K562 (cell line): Measurements from ENCODE around the gene C10orf105. TPM values are rescaled to one million over a fixed set of nuclear protein-coding genes. Genes with fewer than 3 reads are reported as not detected.

Experiments
- ATAC-seq: fragments of 200-7000 bp; cut with Tn5 transposase; 3 replicates; pipeline ENCODE4 v1.9.1; 2020; ENCODE audit warnings: moderate library complexity
- BruUV-seq: library from RNA; stranded (reverse); fragments of 400-500 nt; replicated peaks from 2 replicates; lab custom pipeline; 2021; lab: Mats Ljungman, UMichigan
- CTCF ChIA-PET: fragments of 300-600 bp; formaldehyde crosslinking; extraction: SDS; loops from one replicate; lab custom pipeline; 2021; ENCODE audit warnings: low intra/inter-chr PET ratio; lab: Yijun Ruan, JAX
- POLR2A ChIA-PET: fragments of 300-600, 350-650 bp; sonication (Branson Sonifier 250); formaldehyde crosslinking; extraction: SDS; loops from one replicate; lab custom pipeline; 2021; ENCODE audit warnings: antibody characterized with exemption, inconsistent platforms; lab: Yijun Ruan, JAX
- DNase-seq, 4 experiments: peaks; one replicate each; pipeline versions ENCODE4 v3.0.0 to v3.0.0-alpha.2; 2011 to 2018; ENCODE audit warnings: low spot score in 3 of 4, mixed read lengths in 3 of 4; ENCODE audit errors: extremely low read depth in 1 of 4
- FAIRE-seq: peaks from 2 replicates; lab custom pipeline; 2011; peaks lifted over from hg19 to GRCh38; lab: Jason Lieb, UNC
- H2AFZ ChIP-seq: 2 replicates; pipeline ENCODE4 v1.6.0; 2011; ENCODE audit warnings: low read depth, low read length, control low read depth, inconsistent platforms
- H3K27ac ChIP-seq: fragments of 200-600 bp; 3 replicates; pipeline ENCODE4 v1.8.0; 2011; ENCODE audit warnings: low read depth, mild to moderate bottlenecking, control low read depth, inconsistent platforms, low read length, moderate library complexity, mixed read lengths; ENCODE audit errors: extremely low read depth
- H3K27me3 ChIP-seq, 2 experiments: fragments of 300-600 bp in 1 of 2; 2 replicates in 1 of 2; 3 replicates in 1 of 2; pipeline versions ENCODE4 v1.6.0 to v1.8.0; 2011; ENCODE audit warnings: inconsistent platforms in 2 of 2, low read length in 2 of 2, mild to moderate bottlenecking in 1 of 2, mixed read lengths in 1 of 2, moderate library complexity in 1 of 2; ENCODE audit not compliant: control insufficient read depth in 2 of 2, insufficient read depth in 2 of 2
- H3K36me3 ChIP-seq: fragments of 300-600 bp; 3 replicates; pipeline ENCODE4 v1.8.0; 2011; ENCODE audit warnings: mild to moderate bottlenecking, low read length, inconsistent platforms; ENCODE audit not compliant: control insufficient read depth, insufficient read depth
- H3K4me1 ChIP-seq, 2 experiments: fragments of 200-600 bp in 1 of 2; replicated peaks in 1 of 2; 2 replicates in 1 of 2; 3 replicates in 1 of 2; pipeline versions ENCODE4 v1.5.1 to v1.8.0; 2011; ENCODE audit warnings: inconsistent platforms in 2 of 2, low read length in 2 of 2, mild to moderate bottlenecking in 1 of 2, mixed read lengths in 1 of 2, moderate library complexity in 1 of 2; ENCODE audit not compliant: control insufficient read depth in 2 of 2, insufficient read depth in 2 of 2
- H3K4me2 ChIP-seq: 2 replicates; pipeline ENCODE4 v1.6.1; 2011; ENCODE audit warnings: low read length, control low read depth, inconsistent platforms, mixed read lengths; ENCODE audit not compliant: insufficient read depth
- H3K4me3 ChIP-seq: fragments of 200-600 bp; sonication (generic), shearing (Covaris generic); 2 replicates; pipeline ENCODE4 v1.5.1; 2016; ENCODE audit warnings: control low read depth, inconsistent platforms
- H3K79me2 ChIP-seq: fragments of 200-600 bp; 3 replicates; pipeline ENCODE4 v1.8.0; 2011; ENCODE audit warnings: low read length, inconsistent platforms; ENCODE audit not compliant: control insufficient read depth, insufficient read depth
- H3K9ac ChIP-seq, 2 experiments: 2 replicates each; pipeline versions ENCODE4 v1.6.0 to v1.6.1; 2011; ENCODE audit warnings: low read depth in 2 of 2, low read length in 2 of 2, control low read depth in 1 of 2, inconsistent platforms in 1 of 2, mild to moderate bottlenecking in 1 of 2, mixed read lengths in 1 of 2; ENCODE audit not compliant: insufficient read depth in 1 of 2
- H3K9me1 ChIP-seq: one replicate; pipeline ENCODE4 v1.6.0; 2011; ENCODE audit warnings: inconsistent platforms, mild to moderate bottlenecking, low read length, moderate library complexity; ENCODE audit not compliant: control insufficient read depth, insufficient read depth
- H3K9me3 ChIP-seq: replicated peaks from 2 replicates; pipeline ENCODE4 v1.5.1; 2011; ENCODE audit warnings: low read depth, low read length, inconsistent platforms; ENCODE audit not compliant: control insufficient read depth, insufficient read depth
- H4K20me1 ChIP-seq: replicated peaks from 2 replicates; pipeline ENCODE4 v1.6.1; 2011; ENCODE audit warnings: low read length, inconsistent platforms, mixed read lengths; ENCODE audit not compliant: control insufficient read depth, insufficient read depth
- ADNP ChIP-seq: fragments of 200-800 bp; sonication (Bioruptor generic); IDR thresholded peaks from 2 replicates; pipeline ENCODE4 v1.6.1; 2016; ENCODE audit warnings: missing genetic modification characterization, missing compliant biosample characterization
- ARID1B ChIP-seq: fragments of 450-650 bp; IDR thresholded peaks from 2 replicates; pipeline ENCODE4 v1.6.1; 2016; ENCODE audit warnings: antibody characterized with exemption, mild to moderate bottlenecking, inconsistent platforms
- CHD4 ChIP-seq: fragments of 200-600 bp; sonication (generic); IDR thresholded peaks from 3 replicates; pipeline ENCODE4 v1.6.1; 2012; ENCODE audit warnings: low read depth, mild to moderate bottlenecking, mixed read lengths, low read length, inconsistent platforms; ENCODE audit not compliant: insufficient read depth, insufficient replicate concordance, poor library complexity, severe bottlenecking
- ELF4 ChIP-seq: fragments of 450-650 bp; formaldehyde crosslinking; IDR thresholded peaks from 2 replicates; pipeline ENCODE4 v1.4.0; 2022; ENCODE audit warnings: missing genetic modification characterization
- FOXM1 ChIP-seq, 2 experiments: fragments of 450-650 bp in 1 of 2; sonication (generic) in 1 of 2; formaldehyde crosslinking in 1 of 2; IDR thresholded peaks; 2 replicates each; pipeline versions ENCODE4 v1.6.1 to v1.9.0; 2017 to 2022; ENCODE audit warnings: low read depth in 2 of 2, mild to moderate bottlenecking in 2 of 2, missing genetic modification reagents in 1 of 2, moderate library complexity in 1 of 2
- HNRNPUL1 ChIP-seq: fragments of 200-400 bp; formaldehyde crosslinking; IDR thresholded peaks from 2 replicates; pipeline ENCODE4 v1.6.1; 2017; ENCODE audit warnings: low read length
- PTBP1 ChIP-seq: fragments of 200-400 bp; formaldehyde crosslinking; IDR thresholded peaks from 2 replicates; pipeline ENCODE4 v1.6.1; 2017; ENCODE audit warnings: low read depth, low read length
- WGBS: fragments of 100-300 bp; shearing (Covaris generic); methylation state at CpG from one replicate; pipeline ENCODE4 v1.1.6; 2016; ENCODE audit warnings: low coverage, mixed read lengths; ENCODE audit not compliant: insufficient coverage; ENCODE audit errors: missing lambda C conversion rate; 5-methylcytosine and 5-hydroxymethylcytosine counted together
- in situ Hi-C: fragments of 300-500 bp; cut with MboI; formaldehyde crosslinking; loops from 4 replicates; pipeline ENCODE4 v1.15.0; 2018; ENCODE audit warnings: inconsistent platforms, mixed read lengths
- intact Hi-C: fragments of 100-400 bp; cut with micrococcal nuclease; formaldehyde crosslinking; loops from 2 replicates; pipeline ENCODE4 v1.14.2; 2022
- polyA plus RNA-seq, 8 experiments: library from polyadenylated mRNA; depleted of rRNA in 4 of 8; stranded (reverse) in 5 of 8; unstranded in 3 of 8; fragments of >200 nt; fragmentation: Nextera tagmentation in 2 of 8; fragmentation: Illumina TruSeq in 1 of 8; extraction: Ambion mirVana in 2 of 8; extraction: Trizol in 1 of 8; gene quantifications; 2 replicates each; pipeline versions ENCODE4 v1.2.1 to v1.2.3, GENCODE V29; 2011 to 2014; ENCODE audit warnings: inconsistent platforms in 1 of 8, missing spikeins in 1 of 8
- total RNA-seq, 7 experiments: library from RNA; depleted of rRNA in 6 of 7; stranded (reverse); fragments of >200 nt in 6 of 7; fragmentation: Illumina TruSeq in 2 of 7; extraction: Trizol in 2 of 7; gene quantifications; 2 replicates each; pipeline versions ENCODE4 v1.2.1 to v1.2.3, GENCODE V29; 2011 to 2021; ENCODE audit warnings: low replicate concordance in 1 of 7
- TF ChIP-seq, protein P1 (sequence below): sonication (generic); formaldehyde crosslinking; IDR thresholded peaks from 2 replicates; pipeline ENCODE4 v1.8.1; 2023; ENCODE audit warnings: mild to moderate bottlenecking, missing genetic modification reagents
- TF ChIP-seq, protein P2 (sequence below), 2 experiments: IDR thresholded peaks; 2 replicates each; pipeline ENCODE4 v1.6.1; 2012; ENCODE audit warnings: improper control_type of control experiment in 2 of 2, low read depth in 2 of 2, low read length in 2 of 2, borderline replicate concordance in 1 of 2
- TF ChIP-seq, protein P3 (sequence below): sonication (generic); formaldehyde crosslinking; IDR thresholded peaks from 2 replicates; pipeline ENCODE4 v1.8.1; 2023; ENCODE audit warnings: mild to moderate bottlenecking, missing genetic modification reagents
- TF ChIP-seq, protein P4 (sequence below): IDR thresholded peaks from 3 replicates; pipeline ENCODE4 v1.6.1; 2011; ENCODE audit warnings: borderline replicate concordance, mild to moderate bottlenecking, moderate library complexity; ENCODE audit not compliant: insufficient read length; ENCODE audit errors: extremely low read depth

The C10orf105 gene
- total and polyA plus RNA-seq, 9 of the 15 experiments (the other 6 are each of a cell fraction or from before 2014, with no cell fraction given), result 0.03 to 0.25 (median 0.04) TPM; not detected in 3

DNA sequence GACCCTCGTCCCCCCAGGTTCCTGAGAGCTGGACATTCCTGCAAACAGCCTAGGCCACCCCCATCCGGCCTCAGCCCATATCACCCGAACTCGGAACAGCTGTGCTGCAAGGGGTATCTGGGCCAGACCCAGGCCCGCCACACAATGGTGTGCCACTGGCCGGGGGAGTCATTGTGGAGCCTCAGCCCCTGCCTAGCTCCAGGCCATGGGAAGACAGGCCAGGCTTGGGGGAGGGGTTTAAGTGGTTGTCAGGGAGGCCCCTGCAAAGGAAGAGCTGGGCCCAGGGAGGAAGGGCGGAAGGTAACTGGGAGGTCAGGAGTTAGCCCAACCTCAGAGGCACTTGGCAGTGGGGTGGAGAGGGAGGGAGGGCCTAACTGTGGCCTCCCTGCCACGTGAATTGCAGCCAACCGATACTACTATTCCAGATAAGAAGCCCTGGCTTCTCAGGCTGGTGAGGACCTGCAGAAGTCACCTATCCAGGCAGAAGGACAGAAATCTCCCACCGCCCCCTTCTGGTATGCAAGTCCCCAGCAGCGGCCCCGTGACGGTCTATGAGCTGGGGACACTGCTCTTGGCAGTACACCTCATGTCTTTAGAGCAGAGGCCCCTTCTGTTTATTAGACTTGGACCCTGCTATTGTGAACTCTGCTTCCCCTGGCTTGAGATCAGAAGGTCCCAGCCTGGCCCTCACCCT is 26.9 kb upstream of the C10orf105 start:
- no peaks in the 10 kb centered on the region for H3K79me2 ChIP-seq
- intact Hi-C loops, result loop anchor here (1.0 to 5.0 kb wide), 4 partner anchors 18 to 109 kb away; no protein-coding TSS in a partner anchor
- ChIA-PET POLR2A (interaction anchor here (0.7 to 1.8 kb wide), 14 partner anchors 9 to 265 kb away, joined by 3 to 6 read pairs (median 4); no protein-coding TSS in a partner anchor), CTCF (interaction anchor here (1.0 kb wide), 1 partner anchor 433 kb away, joined by 3 read pairs; no protein-coding TSS in a partner anchor)
- FAIRE-seq (peak; percentile 97), DNase-seq (peak; percentile 88 to 95 (median 90)), ATAC-seq (peak; percentile 88)
- peak overlapping the region; percentile 17 to 87; a peak in 3 of 4 replicates for H3K9ac ChIP-seq
- in situ Hi-C loops, result no loop called here
- H3K4me1 ChIP-seq, result peaks cover 66 to 72% of the 10 kb centered on the region in 2 experiments
- H3K4me2 ChIP-seq, result peak overlapping the region; percentile 47
- H3K9me3 ChIP-seq, result no peaks in the 10 kb centered on the region
- no peak overlapping the region for H3K4me3 ChIP-seq
- H3K27ac ChIP-seq, result peak overlapping the region; percentile 64
- H4K20me1 ChIP-seq, result no peaks in the 10 kb centered on the region
- peak overlapping the region; percentile 79 for H2AFZ ChIP-seq
- BruUV-seq, result no TSS peak
- peaks cover 3% of the 10 kb centered on the region for H3K9me1 ChIP-seq
- 12% methylated on average over 13 of the region's 13 CpGs for WGBS
- H3K36me3 ChIP-seq, result no peaks in the 10 kb centered on the region
- H3K27me3 ChIP-seq, result no peaks in the 10 kb centered on the region
- peak; percentile 69 for TF ChIP-seq ARID1B
- TF ChIP-seq, protein P1, sequence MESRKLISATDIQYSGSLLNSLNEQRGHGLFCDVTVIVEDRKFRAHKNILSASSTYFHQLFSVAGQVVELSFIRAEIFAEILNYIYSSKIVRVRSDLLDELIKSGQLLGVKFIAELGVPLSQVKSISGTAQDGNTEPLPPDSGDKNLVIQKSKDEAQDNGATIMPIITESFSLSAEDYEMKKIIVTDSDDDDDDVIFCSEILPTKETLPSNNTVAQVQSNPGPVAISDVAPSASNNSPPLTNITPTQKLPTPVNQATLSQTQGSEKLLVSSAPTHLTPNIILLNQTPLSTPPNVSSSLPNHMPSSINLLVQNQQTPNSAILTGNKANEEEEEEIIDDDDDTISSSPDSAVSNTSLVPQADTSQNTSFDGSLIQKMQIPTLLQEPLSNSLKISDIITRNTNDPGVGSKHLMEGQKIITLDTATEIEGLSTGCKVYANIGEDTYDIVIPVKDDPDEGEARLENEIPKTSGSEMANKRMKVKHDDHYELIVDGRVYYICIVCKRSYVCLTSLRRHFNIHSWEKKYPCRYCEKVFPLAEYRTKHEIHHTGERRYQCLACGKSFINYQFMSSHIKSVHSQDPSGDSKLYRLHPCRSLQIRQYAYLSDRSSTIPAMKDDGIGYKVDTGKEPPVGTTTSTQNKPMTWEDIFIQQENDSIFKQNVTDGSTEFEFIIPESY (CRISPR knock-in tag), result no peak
- TF ChIP-seq, protein P2, sequence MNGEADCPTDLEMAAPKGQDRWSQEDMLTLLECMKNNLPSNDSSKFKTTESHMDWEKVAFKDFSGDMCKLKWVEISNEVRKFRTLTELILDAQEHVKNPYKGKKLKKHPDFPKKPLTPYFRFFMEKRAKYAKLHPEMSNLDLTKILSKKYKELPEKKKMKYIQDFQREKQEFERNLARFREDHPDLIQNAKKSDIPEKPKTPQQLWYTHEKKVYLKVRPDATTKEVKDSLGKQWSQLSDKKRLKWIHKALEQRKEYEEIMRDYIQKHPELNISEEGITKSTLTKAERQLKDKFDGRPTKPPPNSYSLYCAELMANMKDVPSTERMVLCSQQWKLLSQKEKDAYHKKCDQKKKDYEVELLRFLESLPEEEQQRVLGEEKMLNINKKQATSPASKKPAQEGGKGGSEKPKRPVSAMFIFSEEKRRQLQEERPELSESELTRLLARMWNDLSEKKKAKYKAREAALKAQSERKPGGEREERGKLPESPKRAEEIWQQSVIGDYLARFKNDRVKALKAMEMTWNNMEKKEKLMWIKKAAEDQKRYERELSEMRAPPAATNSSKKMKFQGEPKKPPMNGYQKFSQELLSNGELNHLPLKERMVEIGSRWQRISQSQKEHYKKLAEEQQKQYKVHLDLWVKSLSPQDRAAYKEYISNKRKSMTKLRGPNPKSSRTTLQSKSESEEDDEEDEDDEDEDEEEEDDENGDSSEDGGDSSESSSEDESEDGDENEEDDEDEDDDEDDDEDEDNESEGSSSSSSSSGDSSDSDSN (IDR thresholded peaks at IDR 0.05; ENCODE audit: borderline replicate concordance in 1 of 2, low read depth in 2 of 2, low read length in 2 of 2), result peak in 1 of 2 experiments; percentile 37; a peak in 2 of 4 replicates
- no peak for TF ChIP-seq FOXM1 (IDR thresholded peaks at IDR 0.05; ENCODE audit: low read depth)
- no peak for TF ChIP-seq FOXM1 (CRISPR knock-in tag; IDR thresholded peaks at IDR 0.05; ENCODE audit: low read depth)
- no peak for TF ChIP-seq CHD4
- no peak for TF ChIP-seq ADNP
- TF ChIP-seq, protein P3, sequence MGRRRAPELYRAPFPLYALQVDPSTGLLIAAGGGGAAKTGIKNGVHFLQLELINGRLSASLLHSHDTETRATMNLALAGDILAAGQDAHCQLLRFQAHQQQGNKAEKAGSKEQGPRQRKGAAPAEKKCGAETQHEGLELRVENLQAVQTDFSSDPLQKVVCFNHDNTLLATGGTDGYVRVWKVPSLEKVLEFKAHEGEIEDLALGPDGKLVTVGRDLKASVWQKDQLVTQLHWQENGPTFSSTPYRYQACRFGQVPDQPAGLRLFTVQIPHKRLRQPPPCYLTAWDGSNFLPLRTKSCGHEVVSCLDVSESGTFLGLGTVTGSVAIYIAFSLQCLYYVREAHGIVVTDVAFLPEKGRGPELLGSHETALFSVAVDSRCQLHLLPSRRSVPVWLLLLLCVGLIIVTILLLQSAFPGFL (CRISPR knock-in tag), result no peak
- no peak for TF ChIP-seq PTBP1
- TF ChIP-seq, protein P4, sequence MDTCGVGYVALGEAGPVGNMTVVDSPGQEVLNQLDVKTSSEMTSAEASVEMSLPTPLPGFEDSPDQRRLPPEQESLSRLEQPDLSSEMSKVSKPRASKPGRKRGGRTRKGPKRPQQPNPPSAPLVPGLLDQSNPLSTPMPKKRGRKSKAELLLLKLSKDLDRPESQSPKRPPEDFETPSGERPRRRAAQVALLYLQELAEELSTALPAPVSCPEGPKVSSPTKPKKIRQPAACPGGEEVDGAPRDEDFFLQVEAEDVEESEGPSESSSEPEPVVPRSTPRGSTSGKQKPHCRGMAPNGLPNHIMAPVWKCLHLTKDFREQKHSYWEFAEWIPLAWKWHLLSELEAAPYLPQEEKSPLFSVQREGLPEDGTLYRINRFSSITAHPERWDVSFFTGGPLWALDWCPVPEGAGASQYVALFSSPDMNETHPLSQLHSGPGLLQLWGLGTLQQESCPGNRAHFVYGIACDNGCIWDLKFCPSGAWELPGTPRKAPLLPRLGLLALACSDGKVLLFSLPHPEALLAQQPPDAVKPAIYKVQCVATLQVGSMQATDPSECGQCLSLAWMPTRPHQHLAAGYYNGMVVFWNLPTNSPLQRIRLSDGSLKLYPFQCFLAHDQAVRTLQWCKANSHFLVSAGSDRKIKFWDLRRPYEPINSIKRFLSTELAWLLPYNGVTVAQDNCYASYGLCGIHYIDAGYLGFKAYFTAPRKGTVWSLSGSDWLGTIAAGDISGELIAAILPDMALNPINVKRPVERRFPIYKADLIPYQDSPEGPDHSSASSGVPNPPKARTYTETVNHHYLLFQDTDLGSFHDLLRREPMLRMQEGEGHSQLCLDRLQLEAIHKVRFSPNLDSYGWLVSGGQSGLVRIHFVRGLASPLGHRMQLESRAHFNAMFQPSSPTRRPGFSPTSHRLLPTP, result no peak
- TF ChIP-seq ELF4 (CRISPR knock-in tag), result peak; percentile 83
- TF ChIP-seq HNRNPUL1, result no peak
